SK-N-SH (cell line): ENCODE measurements around the gene FAM81A. TPM values are rescaled to one million over a fixed set of nuclear protein-coding genes. Genes with fewer than 3 reads are reported as not detected.
A peak's percentile ranks its signal among the peaks of the same experiment; 100 is the strongest.

Experiments used
- CTCF ChIA-PET: fragments of 300-600, 350-600 bp; formaldehyde crosslinking; extraction: SDS; loops from one replicate; lab custom pipeline; 2021; lab: Yijun Ruan, JAX
- POLR2A ChIA-PET: fragments of 350-600 bp; sonication (Branson Sonifier 250); formaldehyde crosslinking; extraction: SDS; loops from one replicate; lab custom pipeline; 2020; ENCODE audit warnings: antibody characterized with exemption, inconsistent platforms; lab: Yijun Ruan, JAX
- DNase-seq: peaks from one replicate; pipeline ENCODE4 v3.0.0; 2012
- H2AFZ ChIP-seq: fragments of 200-600 bp; sonication (generic); 2 replicates; pipeline ENCODE4 v1.8.1; 2016; ENCODE audit warnings: antibody characterized with exemption, mild to moderate bottlenecking, low read depth
- H3F3A ChIP-seq: fragments of 200-600 bp; sonication (generic); replicated peaks from 2 replicates; pipeline ENCODE3; 2016; ENCODE audit warnings: antibody characterized with exemption, mild to moderate bottlenecking; ENCODE audit not compliant: insufficient read depth
- H3K27ac ChIP-seq, 2 experiments: fragments of 200-500 bp in 1 of 2; fragments of 200-600 bp in 1 of 2; sonication (Bioruptor generic) in 1 of 2; sonication (generic), shearing (Covaris generic) in 1 of 2; 2 replicates each; pipeline versions ENCODE4 v1.5.1 to v1.6.1; 2014 to 2016; ENCODE audit warnings: low read depth in 2 of 2, inconsistent platforms in 1 of 2, low read length in 1 of 2, mild to moderate bottlenecking in 1 of 2, mixed read lengths in 1 of 2
- H3K27me3 ChIP-seq: fragments of 200-600 bp; sonication (generic), shearing (Covaris generic); 2 replicates; pipeline ENCODE4 v1.6.1; 2016; ENCODE audit warnings: mixed run types; ENCODE audit not compliant: insufficient read depth
- H3K36me3 ChIP-seq, 2 experiments: fragments of 200-500 bp in 1 of 2; fragments of 200-600 bp in 1 of 2; sonication (Bioruptor generic) in 1 of 2; sonication (generic) in 1 of 2; replicated peaks in 1 of 2; 2 replicates each; pipeline versions ENCODE3 to v1.5.1; 2014 to 2016; ENCODE audit warnings: low read length in 1 of 2, mild to moderate bottlenecking in 1 of 2; ENCODE audit not compliant: insufficient read depth in 2 of 2, control insufficient read depth in 1 of 2
- H3K4me1 ChIP-seq, 2 experiments: fragments of 200-500 bp in 1 of 2; fragments of 200-600 bp in 1 of 2; sonication (Bioruptor generic) in 1 of 2; sonication (generic), shearing (Covaris generic) in 1 of 2; 2 replicates each; pipeline versions ENCODE4 v1.5.1 to v1.6.1; 2014 to 2016; ENCODE audit warnings: low read depth in 1 of 2, low read length in 1 of 2, mixed run types in 1 of 2; ENCODE audit not compliant: insufficient read depth in 2 of 2, control insufficient read depth in 1 of 2
- H3K4me2 ChIP-seq: fragments of 200-600 bp; sonication (generic), shearing (Covaris generic); 2 replicates; pipeline ENCODE4 v1.6.1; 2017; ENCODE audit warnings: mixed run types
- H3K4me3 ChIP-seq, 2 experiments: fragments of 200-500 bp in 1 of 2; fragments of 200-600 bp in 1 of 2; sonication (Bioruptor generic) in 1 of 2; sonication (generic), shearing (Covaris generic) in 1 of 2; 2 replicates each; pipeline versions ENCODE4 v1.5.1 to v1.8.1; 2014 to 2016; ENCODE audit warnings: low read depth in 2 of 2, inconsistent platforms in 1 of 2, low read length in 1 of 2, mild to moderate bottlenecking in 1 of 2, mixed read lengths in 1 of 2, moderate library complexity in 1 of 2
- H3K79me2 ChIP-seq: fragments of 200-600 bp; sonication (generic); 2 replicates; pipeline ENCODE4 v1.8.1; 2017; ENCODE audit warnings: mild to moderate bottlenecking; ENCODE audit not compliant: insufficient read depth
- H3K9ac ChIP-seq: fragments of 200-600 bp; sonication (generic); 2 replicates; pipeline ENCODE4 v1.6.1; 2017; ENCODE audit warnings: mixed run types
- H3K9me2 ChIP-seq: fragments of 200-600 bp; sonication (generic); 2 replicates; pipeline ENCODE4 v1.6.1; 2017; ENCODE audit warnings: mixed run types
- H3K9me3 ChIP-seq: fragments of 200-600 bp; sonication (generic); 2 replicates; pipeline ENCODE4 v1.6.1; 2017; ENCODE audit warnings: mixed run types, mild to moderate bottlenecking, moderate library complexity
- H4K20me1 ChIP-seq: fragments of 200-600 bp; sonication (generic); 2 replicates; pipeline ENCODE4 v1.6.1; 2017; ENCODE audit warnings: mild to moderate bottlenecking, mixed run types; ENCODE audit not compliant: insufficient read depth
- ELF1 ChIP-seq: IDR thresholded peaks from 2 replicates; pipeline ENCODE4 v1.4.0; 2012
- EP300 ChIP-seq, 2 experiments: IDR thresholded peaks; 2 replicates each; pipeline versions ENCODE4 v1.4.0 to v1.6.1; 2012; ENCODE audit warnings: borderline replicate concordance in 1 of 2, low read depth in 1 of 2, low read length in 1 of 2
- EZH2phosphoT487 ChIP-seq: fragments of 200-600 bp; sonication (generic); IDR thresholded peaks from 2 replicates; pipeline ENCODE4 v1.6.1; 2017; ENCODE audit warnings: low read depth, mixed run types, mild to moderate bottlenecking, antibody characterized with exemption, moderate library complexity, borderline replicate concordance
- FOSL2 ChIP-seq: IDR thresholded peaks from 2 replicates; pipeline ENCODE4 v1.4.0; 2012; ENCODE audit warnings: low read depth, mild to moderate bottlenecking, moderate library complexity, borderline replicate concordance
- GATA2 ChIP-seq: sonication (generic); formaldehyde crosslinking; IDR thresholded peaks from 2 replicates; pipeline ENCODE4 v1.5.0; 2020; ENCODE audit warnings: mild to moderate bottlenecking, missing genetic modification reagents
- JUND ChIP-seq: IDR thresholded peaks from 2 replicates; pipeline ENCODE4 v1.4.0; 2012
- MEF2A ChIP-seq: IDR thresholded peaks from 2 replicates; pipeline ENCODE4 v1.4.0; 2012; ENCODE audit warnings: low read depth, borderline replicate concordance
- PBX3 ChIP-seq: IDR thresholded peaks from 2 replicates; pipeline ENCODE4; 2012
- RAD21 ChIP-seq: IDR thresholded peaks from 2 replicates; pipeline ENCODE4 v1.6.1; 2012; ENCODE audit warnings: mild to moderate bottlenecking, low read length
- RCOR1 ChIP-seq: fragments of 150-350 bp; IDR thresholded peaks from 2 replicates; pipeline ENCODE4 v1.6.1; 2017; ENCODE audit warnings: antibody characterized with exemption, low read length
- RFX5 ChIP-seq: IDR thresholded peaks from 2 replicates; pipeline ENCODE4 v1.6.1; 2012; ENCODE audit warnings: mild to moderate bottlenecking, improper control_type of control experiment, low read length
- SIN3A ChIP-seq: IDR thresholded peaks from 2 replicates; pipeline ENCODE4 v1.6.1; 2012; ENCODE audit warnings: low read depth, mild to moderate bottlenecking, low read length, moderate library complexity, borderline replicate concordance
- TAF1 ChIP-seq: IDR thresholded peaks from 2 replicates; pipeline ENCODE4 v1.6.1; 2012; ENCODE audit warnings: low read depth, mild to moderate bottlenecking, low read length, moderate library complexity, borderline replicate concordance
- TEAD4 ChIP-seq: IDR thresholded peaks from 2 replicates; pipeline ENCODE4 v1.4.0; 2012; ENCODE audit warnings: mild to moderate bottlenecking, borderline replicate concordance; ENCODE audit not compliant: insufficient read depth
- WGBS: methylation state at CpG from one replicate; pipeline ENCODE4 v1.1.6; 2017; ENCODE audit warnings: low lambda C conversion rate; 5-methylcytosine and 5-hydroxymethylcytosine counted together
- polyA plus RNA-seq, 3 experiments: library from polyadenylated mRNA; depleted of rRNA; stranded (reverse); fragments of >200 nt; gene quantifications; 2 replicates each; pipeline ENCODE4 v1.2.3, GENCODE V29; 2012
- TF ChIP-seq, protein P1 (sequence below): IDR thresholded peaks from 2 replicates; pipeline ENCODE4 v1.4.0; 2012; ENCODE audit warnings: low read depth, borderline replicate concordance
- TF ChIP-seq, protein P2 (sequence below): IDR thresholded peaks from 2 replicates; pipeline ENCODE4 v1.4.0; 2012; ENCODE audit warnings: low read depth
- TF ChIP-seq, protein P3 (sequence below): fragments of 150-350 bp; IDR thresholded peaks from 2 replicates; pipeline ENCODE4 v1.6.1; 2017; ENCODE audit warnings: antibody characterized with exemption, low read length, low read depth, borderline replicate concordance

FAM81A gene
- polyA plus RNA-seq (2012; rRNA removed) = 0.86 and 1.1 TPM in 2 replicates
- polyA plus RNA-seq (2012; cell fraction: cytosol; rRNA removed) = 0.51 and 0.86 TPM in 2 replicates
- 0.75 and 1.6 TPM in 2 replicates for polyA plus RNA-seq (2012; cell fraction: nucleus; rRNA removed)

DNA sequence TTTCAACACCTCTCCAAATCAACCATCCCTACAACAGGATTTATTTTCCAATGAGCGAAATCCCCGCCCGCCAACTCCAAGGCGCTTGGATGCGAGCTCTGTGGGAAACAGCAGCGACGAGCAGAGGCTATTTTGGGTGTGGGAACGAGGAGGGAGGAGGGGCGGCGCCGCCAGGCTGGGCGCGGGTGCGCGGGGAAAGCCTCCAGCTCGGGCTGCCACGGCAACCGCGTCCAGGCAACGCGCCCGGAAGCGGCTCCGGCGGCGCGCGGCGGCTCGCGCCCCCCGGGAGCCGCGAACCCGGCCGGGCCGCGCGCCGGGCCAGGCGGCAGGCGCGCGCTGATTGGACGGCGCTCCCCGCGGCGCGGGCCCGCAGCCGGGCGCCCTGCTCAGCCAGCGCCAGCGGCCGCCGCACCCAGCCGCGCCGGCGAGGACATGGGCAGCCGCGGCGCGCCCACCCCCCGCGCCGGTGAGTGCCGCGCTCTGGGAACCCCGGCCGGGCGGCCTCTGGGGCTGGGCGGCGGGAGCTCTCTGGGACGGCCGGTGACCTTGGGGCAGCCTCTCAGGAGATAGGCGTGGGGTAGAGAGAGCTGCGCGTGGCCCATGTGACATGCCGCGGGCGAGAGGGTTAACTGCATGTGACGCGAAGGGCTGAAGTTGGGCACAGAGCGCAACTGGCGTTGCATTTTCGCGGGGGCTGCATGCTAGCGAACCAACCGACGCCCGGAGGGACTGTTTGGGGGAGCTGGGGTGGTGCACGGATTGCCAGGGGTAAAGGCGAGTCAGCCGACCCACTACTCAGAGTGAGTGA, at the start of gene FAM81A:
FAM81A (plus strand) TSS at position 370 of the 808 bp plus-strand sequence. CDS start 20,441 bp downstream, outside the sequence.
- no peaks in the 10 kb centered on the region for H3K36me3 ChIP-seq
- H2AFZ ChIP-seq = peak within 1 kb of the TSS; percentile 79
- TF ChIP-seq, protein P1, sequence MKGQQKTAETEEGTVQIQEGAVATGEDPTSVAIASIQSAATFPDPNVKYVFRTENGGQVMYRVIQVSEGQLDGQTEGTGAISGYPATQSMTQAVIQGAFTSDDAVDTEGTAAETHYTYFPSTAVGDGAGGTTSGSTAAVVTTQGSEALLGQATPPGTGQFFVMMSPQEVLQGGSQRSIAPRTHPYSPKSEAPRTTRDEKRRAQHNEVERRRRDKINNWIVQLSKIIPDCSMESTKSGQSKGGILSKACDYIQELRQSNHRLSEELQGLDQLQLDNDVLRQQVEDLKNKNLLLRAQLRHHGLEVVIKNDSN = peak; percentile 56; the same call in 1 of the 2 replicates
- TF ChIP-seq MEF2A = no peak
- TF ChIP-seq RAD21 = no peak
- TF ChIP-seq EP300 (IDR thresholded peaks at IDR 0.05; ENCODE audit: borderline replicate concordance in 1 of 2, low read depth in 1 of 2, low read length in 1 of 2) = no peak
- TF ChIP-seq, protein P2, sequence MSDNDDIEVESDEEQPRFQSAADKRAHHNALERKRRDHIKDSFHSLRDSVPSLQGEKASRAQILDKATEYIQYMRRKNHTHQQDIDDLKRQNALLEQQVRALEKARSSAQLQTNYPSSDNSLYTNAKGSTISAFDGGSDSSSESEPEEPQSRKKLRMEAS = 0 out of 2 replicates have a peak, but pooled peaks have one; percentile 21
- WGBS = 4% methylated on average over 19 of the region's 96 CpGs
- no peak within 1 kb of the TSS for H3K9ac ChIP-seq
- H3K4me2 ChIP-seq = peak within 1 kb of the TSS; percentile 84
- H3K4me3 ChIP-seq = peak within 1 kb of the TSS; percentile 60
- no peaks in the 10 kb centered on the region for H4K20me1 ChIP-seq
- CTCF ChIA-PET = interaction anchor here (1.0 to 1.1 kb wide), 2 partner anchors 11 to 91 kb away, joined by 3 read pairs; no protein-coding TSS in a partner anchor
- peak; percentile 96 for DNase-seq
- POLR2A ChIA-PET = no interaction called here
- H3K27me3 ChIP-seq = peaks cover 18% of the 10 kb centered on the region; the same call in 1 of the 2 replicates
- H3K79me2 ChIP-seq = no peaks in the 10 kb centered on the region; the same call in 1 of the 2 replicates
- H3K9me2 ChIP-seq = no peaks in the 10 kb centered on the region
- H3F3A ChIP-seq = no peaks in the 10 kb centered on the region
- H3K4me1 ChIP-seq = peaks cover 0 to 12% of the 10 kb centered on the region in 2 experiments; a peak in 1 of 4 replicates
- H3K27ac ChIP-seq = no peak within 1 kb of the TSS
- no peaks in the 10 kb centered on the region for H3K9me3 ChIP-seq

DNA sequence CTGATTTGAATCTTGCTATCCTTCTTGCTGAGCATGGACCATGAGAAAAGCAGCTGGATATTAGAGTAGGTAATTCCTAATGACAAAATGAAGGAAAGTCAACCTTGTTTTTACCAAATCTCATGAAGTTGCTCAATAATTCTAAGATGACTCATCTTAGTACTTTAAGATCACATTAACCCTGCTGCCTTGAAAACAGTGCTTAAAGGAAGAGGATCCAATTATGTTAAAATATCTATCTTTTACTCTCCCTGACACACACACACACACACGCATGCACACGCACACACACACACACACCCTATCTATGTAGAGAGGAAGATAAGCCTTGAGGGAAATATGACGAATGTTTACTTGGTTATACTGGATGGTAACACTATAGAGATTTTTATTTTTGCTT, 49.3 kb upstream of the FAM81A start:
- Histone ChIP-seq H3K4me3 (no peak overlapping the region), H3K9ac (no peak overlapping the region), H3K79me2 (no peaks in the 10 kb centered on the region), H3K9me2 (no peaks in the 10 kb centered on the region), H2AFZ (no peak overlapping the region), H3K27me3 (no peaks in the 10 kb centered on the region), H3K4me2 (no peak overlapping the region), H3K36me3 (no peaks in the 10 kb centered on the region), H3F3A (no peaks in the 10 kb centered on the region), H4K20me1 (no peaks in the 10 kb centered on the region), H3K4me1 (no peaks in the 10 kb centered on the region), H3K9me3 (no peaks in the 10 kb centered on the region), H3K27ac (no peak overlapping the region)
- WGBS = 73% methylated on average over 3 of the region's 3 CpGs
- no peak for DNase-seq
- TF ChIP-seq JUND (peak; percentile 49; the same call in 1 of the 2 replicates), GATA2 (CRISPR knock-in tag) (no peak), FOSL2 (peak; percentile 35; the same call in 1 of the 2 replicates), TEAD4 (no peak)
- CTCF ChIA-PET = no interaction called here
- POLR2A ChIA-PET = no interaction called here

DNA sequence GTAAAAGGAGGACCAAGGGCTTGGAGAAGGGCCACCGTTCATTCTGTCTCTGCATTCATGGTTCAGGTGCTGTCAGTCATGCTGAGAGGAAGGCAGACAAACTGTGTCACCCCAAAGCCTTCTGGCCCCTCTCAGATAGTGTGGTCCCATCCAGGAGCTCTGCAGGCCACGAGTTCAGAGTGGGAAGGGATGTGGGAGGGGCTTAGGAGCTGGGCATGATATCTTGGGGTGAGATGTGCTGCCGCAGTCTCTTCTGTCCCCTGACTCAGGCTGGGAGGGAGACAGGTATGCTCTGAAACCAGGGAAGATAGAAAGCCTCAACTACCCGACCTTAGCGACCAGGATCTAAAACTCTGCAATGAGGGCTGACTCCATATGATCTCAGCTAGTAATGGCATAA, 45.7 kb upstream of the FAM81A start:
- POLR2A ChIA-PET = no interaction called here
- no peak for DNase-seq
- Histone ChIP-seq H3K4me1 (no peaks in the 10 kb centered on the region), H3K36me3 (no peaks in the 10 kb centered on the region), H3K9me3 (no peaks in the 10 kb centered on the region), H3K4me3 (no peak overlapping the region), H2AFZ (no peak overlapping the region), H3F3A (no peaks in the 10 kb centered on the region), H4K20me1 (no peaks in the 10 kb centered on the region), H3K4me2 (no peak overlapping the region), H3K27me3 (no peaks in the 10 kb centered on the region), H3K9ac (no peak overlapping the region), H3K27ac (no peak overlapping the region), H3K79me2 (no peaks in the 10 kb centered on the region), H3K9me2 (no peaks in the 10 kb centered on the region)
- 65% methylated on average over 5 of the region's 5 CpGs for WGBS
- CTCF ChIA-PET = no interaction called here
- TF ChIP-seq JUND (no peak), ELF1 (no peak), EP300 (IDR thresholded peaks at IDR 0.05; ENCODE audit: borderline replicate concordance in 1 of 2, low read depth in 1 of 2, low read length in 1 of 2) (no peak), RAD21 (no peak), TAF1 (no peak), PBX3 (no peak), RFX5 (no peak), SIN3A (no peak), EZH2phosphoT487 (no peak), RCOR1 (no peak), GATA2 (CRISPR knock-in tag) (no peak), FOSL2 (no peak)
- TF ChIP-seq, protein P3, sequence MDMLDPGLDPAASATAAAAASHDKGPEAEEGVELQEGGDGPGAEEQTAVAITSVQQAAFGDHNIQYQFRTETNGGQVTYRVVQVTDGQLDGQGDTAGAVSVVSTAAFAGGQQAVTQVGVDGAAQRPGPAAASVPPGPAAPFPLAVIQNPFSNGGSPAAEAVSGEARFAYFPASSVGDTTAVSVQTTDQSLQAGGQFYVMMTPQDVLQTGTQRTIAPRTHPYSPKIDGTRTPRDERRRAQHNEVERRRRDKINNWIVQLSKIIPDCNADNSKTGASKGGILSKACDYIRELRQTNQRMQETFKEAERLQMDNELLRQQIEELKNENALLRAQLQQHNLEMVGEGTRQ = no peak
